UCSD-AML1 (cell line): ENCODE results near the gene PLCL2.

Experiments used
- DNase-seq: peaks from one replicate; lab custom pipeline; 2025; ENCODE audit not compliant: unreplicated experiment; lab: John Stamatoyannopoulos, UW

PLCL2 gene

DNA sequence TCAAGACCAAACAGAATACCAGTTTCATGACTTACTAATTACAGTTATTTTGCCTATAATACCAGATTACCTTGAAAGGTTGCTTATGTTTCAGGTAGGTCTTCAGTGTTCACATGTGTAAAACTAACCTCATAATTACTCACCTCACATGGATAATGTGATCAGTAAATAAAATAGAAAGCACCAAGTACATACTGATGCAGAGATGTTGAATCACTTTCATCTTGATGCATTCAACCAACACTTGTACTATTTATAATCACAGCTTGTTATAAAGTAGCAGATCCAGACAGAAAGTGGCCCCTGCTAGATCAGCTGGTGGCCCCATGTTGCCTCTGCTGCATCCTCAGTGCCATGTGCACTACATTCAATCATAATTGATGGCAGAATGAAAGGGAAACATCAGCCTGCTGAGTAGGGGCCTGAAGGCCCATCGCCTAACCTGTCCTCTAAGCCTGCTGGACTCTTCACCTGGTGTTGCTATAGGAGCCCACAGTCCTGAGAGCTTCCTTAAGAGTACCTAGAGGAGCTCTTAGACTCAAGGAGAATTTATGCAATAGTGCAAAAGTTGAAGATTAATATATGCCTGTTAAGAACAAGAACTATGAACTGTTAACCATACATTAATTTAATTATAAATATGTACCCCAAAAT is 154.3 kb downstream of the PLCL2 start:
- no peak for DNase-seq

DNA sequence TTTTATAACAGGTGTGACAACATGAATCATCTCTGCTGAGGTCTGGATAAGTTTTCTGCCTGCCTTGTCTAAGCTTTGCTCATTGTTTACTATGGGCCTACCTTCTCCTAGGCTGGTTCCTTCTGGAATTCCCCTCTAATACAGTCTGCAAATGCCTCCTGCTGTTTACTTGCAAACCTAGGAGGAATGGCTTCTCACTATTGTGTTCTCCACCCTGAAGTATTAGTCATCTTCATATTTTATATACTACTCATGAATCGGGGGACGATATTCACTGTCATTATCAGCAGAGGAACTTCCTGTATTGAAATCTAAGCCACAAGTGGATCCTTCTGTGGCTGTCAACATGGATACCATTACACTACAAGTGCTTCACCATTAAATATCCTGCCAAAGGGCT is 154.8 kb downstream of the PLCL2 start:
- DNase-seq: no peak

DNA sequence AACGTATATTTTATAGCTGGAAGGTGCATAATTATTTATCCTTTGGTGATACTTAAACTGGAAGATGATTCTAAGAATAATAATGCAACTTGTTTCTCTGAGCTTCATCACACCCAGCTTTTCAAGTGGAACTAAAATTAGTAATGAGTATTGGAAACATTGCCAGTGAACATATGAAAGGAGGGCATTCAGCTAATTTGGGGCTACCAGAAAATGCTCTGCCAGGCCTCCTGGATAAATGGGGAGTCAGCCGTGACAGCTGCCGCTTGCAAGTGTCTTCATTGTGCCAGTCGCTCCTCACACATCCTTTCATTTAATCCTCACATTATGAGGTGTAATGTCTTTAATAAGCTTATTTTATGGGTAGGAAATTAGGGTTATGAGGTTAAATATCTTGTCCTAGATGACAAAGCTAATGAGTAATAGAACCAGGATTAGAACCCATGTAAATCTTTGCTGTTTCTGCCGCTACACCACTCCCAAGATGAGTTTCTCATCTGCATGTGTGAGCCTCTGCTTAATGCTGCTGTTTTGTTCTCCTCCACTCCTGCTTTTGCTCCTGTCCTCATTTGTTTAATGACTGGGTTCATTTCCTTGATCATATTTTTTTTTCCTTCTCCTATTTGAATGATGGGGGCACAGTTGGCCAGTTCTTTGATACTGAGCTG is 155.7 kb downstream of the PLCL2 start:
- DNase-seq: no peak

DNA sequence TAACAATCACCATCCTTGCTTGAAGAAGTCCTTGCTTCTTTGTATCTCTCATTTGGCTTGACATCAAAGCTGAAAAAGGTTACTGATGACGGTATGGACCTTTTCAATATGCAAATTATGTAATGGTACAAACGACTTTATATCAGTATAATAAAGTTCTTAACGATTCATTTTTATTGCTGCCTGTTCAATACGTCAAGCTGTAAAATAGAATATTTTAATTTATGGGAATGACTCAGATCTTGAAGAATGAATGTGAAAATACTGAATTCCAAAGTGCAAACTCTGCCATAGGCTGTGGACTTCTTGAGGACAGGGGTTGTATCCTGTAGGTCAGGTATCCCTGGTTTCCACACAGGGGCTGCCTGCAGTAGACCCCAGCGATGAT is 156.2 kb downstream of the PLCL2 start:
- no peak for DNase-seq

DNA sequence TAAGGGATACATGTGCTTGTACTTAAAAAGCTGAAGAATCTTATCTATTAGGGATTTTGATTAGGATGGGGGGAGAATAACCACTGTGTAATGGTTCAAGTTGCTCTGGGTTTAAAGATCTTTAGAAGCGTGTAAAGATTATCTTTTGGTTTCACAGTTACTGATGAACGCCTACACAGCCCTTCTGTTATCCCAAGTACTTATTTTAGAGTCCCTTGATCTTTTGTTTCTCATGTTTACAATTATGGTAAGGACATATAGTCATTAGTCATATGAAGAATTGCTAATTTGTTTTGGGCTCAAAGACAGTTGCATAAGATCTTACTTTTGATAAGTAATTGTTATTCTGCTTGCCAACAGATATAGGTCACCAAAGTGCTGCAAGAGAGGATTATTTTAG is 160.1 kb downstream of the PLCL2 start:
- no peak for DNase-seq

DNA sequence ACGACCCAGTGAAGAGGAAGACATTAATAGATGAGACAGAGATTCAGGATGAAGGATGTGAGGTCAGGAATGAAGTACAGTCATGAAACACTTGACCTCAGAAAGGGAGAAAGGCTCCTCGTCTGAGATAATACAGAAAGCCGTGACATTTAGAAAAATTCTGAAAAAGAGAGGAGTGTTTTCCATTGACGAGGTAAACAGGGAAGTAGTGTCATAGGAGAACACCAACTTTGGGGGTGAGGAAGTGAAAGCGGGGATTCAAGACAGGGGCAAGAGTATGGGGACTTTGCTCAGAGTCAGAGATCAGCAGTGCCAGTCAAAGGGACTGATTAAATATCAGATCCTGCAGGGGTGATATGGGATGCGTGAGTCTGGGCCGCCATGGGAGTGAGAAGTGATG is 160.9 kb downstream of the PLCL2 start:
- DNase-seq: no peak

DNA sequence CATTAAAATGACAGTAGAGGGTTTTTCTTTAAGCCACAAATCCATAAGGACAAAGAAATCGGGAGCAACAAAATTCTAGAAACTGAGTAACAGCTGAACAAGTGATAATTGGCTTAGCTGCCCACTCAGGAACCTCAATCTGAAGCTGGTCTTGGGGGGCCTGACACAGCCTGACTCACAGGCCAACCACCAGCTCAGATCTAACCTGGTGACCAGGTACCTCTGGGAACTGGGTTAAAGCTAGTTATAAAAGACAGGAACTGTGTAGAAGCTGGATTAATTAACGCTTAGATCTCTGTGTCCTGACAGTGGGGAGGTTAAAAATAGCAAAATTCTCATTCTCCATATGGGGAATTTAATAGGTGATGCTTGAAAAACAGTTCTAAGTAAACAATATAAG is 161.9 kb downstream of the PLCL2 start:
- DNase-seq: no peak

DNA sequence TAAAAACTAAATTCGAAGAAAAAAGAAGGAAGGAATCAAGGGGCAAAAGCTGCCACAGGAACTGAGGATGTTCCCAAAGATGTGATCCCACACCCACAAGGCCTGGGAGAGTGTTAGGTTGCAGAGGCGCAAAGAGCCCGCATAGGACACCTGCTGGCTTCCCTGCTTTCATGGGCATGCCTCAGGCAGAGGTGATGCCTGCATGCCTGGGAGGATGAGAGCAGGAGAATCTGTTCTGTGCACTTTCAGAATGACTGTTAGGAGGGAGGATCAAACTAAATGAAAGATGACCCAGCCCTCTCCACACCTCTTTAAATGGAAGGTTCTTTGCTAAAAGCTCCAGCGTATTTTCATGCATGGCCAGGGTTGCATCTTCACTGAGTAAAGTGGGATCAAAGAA is 162.4 kb downstream of the PLCL2 start:
- no peak for DNase-seq

DNA sequence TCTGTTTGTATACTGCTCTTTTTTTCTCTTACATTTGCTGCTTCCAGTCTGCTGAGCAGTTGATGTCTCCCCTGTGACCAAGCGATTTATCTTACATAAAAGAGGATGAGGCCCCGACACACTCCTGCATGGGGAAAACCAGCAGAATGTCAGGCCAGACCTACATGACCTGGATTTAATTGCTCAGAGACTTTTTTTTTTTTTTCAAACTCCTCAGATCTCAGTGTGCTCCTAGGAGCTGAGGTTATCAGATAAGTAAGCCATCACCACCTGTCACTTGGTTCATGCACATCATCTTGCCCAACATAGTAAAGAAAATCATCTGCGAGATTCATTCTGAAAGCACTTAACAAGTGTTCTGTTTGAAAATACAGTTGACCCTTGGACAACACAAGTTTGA is 163.1 kb downstream of the PLCL2 start:
- DNase-seq: no peak

DNA sequence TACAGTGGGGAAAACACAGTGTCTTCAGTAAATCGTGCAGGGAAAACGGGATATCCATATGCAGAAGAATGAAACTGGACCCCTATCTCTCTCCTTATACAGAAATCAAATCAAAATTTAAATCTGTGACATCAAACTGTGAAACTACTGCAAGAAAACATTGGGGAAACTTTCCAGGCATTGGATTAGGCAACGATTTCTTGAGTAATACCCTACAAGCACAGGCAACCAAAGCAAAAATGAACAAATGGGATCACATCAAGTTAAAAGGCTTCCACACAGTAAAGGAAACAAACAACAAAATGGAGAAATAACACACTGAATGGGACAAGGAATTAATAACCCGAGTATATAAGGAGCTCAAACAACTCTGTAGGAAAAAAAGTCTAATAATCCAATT is 165.3 kb downstream of the PLCL2 start:
- no peak for DNase-seq

DNA sequence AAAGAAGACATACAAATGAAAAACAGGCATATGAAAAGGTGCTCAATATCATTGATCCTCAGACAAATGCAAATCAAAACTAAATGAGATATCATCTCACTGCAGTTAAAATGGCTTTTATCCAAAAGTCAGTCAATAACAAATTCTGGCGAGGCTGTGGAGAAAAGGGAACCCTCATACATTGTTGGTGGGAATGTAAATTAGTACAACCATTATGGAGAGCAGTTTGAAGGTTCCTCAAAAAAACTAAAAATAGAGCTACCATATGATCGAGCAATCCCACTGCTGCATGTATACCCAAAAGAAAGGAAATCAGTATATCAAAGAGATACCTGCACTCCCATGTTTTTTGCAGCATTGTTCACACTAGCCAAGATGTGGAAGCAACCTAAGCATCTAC is 165.8 kb downstream of the PLCL2 start:
- DNase-seq: no peak

DNA sequence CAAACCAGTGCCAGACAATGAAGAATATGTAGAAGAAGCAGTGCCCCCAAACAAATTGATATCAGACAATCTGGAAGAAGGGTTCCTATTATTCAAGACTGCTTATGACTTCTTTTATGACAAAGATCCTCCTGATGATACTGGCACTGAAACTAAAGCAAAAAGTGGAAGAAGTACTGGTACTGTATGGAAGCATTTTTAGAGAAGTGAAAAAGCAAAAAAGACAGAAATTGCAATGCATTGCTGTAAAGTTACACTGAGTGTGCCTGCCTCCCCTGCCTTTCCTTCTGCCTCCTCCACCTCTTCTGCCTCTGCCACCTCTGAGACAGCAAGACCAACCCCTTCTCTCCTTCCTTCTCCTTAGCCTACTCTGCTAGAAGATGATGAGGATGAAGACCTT is 167.6 kb downstream of the PLCL2 start:
- DNase-seq: no peak

DNA sequence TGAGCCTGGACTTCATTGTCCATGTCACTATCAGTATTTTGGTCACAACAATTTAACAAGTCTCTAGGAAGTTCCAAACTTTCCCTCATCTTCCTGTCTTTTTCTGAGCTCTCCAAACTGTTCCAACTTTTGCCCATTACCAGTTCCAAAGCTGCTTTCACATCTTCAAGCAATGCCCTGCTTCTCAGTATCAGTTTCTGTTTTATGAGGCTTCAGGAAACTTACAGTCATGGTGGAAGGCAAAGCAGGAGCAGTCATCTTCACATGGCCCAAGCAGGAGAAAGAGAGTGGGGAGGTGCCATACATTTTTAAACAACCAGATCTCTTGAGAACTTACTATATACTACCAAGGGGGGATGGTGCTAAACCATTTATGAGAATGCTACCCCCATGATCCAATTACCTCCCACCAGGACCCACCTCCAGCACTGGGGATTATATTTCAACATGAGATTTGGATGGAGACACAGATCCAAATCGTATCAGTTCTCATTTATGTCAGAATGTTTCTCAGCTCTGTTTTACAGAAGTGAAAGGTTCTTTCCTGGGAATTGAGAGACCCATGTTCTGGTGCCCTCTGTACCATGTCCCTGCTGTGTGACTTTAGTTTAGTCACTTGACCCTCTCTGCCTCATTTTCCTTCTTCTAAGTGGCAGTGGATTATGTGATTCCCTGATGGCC is 169.7 kb downstream of the PLCL2 start:
- no peak for DNase-seq

DNA sequence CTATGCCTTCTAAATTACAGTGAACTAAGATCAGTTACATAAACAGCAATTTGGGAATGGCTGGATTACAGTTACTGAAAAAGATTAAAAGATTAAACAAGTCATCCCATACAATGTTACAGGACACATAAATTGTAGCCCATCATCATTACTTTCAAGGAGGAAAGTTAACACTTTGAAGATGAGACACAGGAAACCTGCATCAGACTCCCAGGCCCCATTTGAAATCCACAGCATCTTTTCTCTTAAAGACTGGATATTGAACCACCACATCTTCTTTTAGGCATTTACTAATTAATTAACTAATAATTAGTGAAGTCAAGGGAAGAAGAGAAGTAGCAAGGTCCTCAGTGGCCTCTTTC is 170.2 kb downstream of the PLCL2 start:
- DNase-seq: no peak

DNA sequence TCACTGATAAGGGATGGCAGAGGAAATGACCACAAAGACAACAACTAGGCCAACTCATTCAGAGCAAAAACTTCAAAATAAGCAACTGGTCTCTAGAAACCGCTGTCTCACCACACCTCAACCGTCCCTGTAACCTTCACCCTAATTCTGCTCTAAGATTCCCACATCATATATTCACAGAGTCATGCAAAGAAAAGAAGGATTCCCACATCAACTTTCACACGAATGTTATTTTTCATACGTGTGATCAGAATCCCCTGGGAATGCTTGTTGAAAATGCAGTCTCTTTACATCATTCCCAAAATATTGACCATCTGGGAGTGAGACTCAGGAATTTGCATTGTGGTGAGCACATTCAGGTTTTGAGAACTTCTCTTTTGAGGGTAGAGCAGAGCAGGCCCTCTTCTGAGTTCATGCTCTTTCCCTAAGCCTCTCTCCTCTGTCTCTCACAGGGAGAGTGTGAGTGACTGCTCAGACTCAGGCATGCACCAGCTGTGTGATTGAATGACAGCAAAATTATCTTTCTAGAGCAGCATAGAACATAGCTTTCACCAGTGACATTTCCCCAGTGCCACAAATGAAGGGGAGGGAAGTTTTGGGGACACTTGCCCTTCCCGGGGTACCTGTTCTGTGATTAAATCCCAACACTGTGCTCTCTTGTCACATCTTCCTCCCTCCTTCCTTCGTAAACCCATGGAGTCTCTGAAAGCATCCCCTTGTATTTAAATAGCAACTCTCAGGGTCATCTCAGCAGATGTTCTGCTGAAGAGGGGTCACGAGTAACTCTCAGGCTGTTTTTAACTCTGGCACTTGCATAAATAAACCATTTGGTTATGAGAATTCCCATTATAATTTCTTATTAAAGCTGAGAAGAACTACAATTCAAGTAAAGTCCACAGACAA is 170.9 kb downstream of the PLCL2 start:
- DNase-seq: no peak

DNA sequence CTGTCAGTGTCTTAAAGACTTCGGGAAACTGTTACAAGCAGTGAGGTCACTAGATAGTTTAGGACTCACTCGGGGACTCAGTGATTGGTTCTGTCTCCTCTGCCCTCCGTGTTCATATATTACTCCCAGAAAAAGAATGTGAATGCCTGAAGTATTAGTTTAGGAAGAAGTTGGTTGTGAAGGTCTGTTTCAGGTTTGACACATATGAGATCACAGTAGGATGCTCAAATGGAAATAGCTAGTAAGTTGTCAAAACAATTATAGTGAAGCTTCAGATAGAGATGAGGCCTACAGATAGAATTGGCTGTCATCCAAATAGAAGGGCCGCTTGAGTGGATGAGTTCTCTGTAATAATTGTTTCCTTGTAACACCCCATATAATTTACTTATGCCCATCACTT is 172.6 kb downstream of the PLCL2 start:
- DNase-seq: no peak

DNA sequence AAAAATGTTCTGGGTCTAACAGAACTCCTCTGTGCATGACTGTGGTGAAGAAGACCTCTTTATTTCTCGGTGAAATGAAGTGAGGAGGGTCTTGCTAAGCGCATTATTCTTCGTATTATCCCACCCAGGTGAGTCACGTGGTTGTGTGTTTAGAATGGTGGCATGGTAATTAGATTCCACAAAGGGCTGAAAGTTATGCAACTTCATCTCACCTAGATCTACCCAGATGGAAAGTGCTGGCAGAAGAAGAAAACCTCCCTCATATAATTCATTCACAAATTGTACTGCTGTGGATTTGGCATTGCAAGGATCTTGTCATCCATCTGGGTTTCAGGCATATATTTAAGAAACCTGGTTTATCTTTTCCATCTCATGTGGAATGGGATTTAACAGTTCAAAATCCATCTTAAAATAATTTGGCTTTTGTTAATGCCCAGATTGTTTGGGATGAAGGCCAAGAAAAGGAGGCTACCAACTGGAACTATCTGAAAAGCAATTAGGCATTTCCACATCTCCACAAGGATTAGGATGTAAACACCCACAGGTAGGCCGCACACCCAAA is 175.3 kb downstream of the PLCL2 start:
- DNase-seq: no peak

DNA sequence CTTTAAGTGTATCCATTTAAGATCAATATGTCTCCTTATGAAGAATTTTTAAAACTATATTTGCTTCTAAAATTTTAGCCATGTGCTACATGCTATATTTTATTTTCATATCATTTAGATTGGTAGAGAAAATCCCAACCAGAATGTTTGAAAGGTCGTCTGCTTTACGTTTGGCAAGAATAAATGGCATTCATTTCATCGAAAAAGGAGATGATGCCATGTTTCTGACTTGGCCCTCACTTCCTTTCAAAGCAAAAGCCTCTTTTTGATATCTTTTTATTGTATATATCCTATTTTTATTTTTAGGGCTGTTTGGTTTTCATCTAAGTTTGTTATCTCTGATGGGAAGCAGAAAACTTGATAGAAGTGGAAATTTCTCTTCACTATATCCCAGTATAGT is 176.2 kb downstream of the PLCL2 start:
- DNase-seq: no peak

DNA sequence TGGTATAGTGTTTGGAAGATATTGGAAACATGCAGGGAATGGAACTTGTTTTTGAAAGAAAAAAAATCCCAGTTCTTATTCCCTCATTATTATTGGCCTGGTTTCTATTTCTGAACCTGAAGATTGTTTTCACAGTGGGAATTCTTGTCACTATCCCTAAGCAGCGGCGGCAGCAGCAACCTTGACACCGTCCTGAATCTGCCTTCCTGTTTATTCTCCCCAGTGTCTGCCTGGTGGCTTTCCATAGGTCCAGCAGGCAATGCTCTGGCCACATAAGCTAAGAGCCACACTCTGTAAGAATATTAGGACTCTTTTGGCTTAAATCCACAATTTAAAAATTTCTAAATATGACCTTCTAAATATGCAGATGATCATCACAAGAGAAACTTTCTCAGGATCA is 178.0 kb downstream of the PLCL2 start:
- DNase-seq: no peak

DNA sequence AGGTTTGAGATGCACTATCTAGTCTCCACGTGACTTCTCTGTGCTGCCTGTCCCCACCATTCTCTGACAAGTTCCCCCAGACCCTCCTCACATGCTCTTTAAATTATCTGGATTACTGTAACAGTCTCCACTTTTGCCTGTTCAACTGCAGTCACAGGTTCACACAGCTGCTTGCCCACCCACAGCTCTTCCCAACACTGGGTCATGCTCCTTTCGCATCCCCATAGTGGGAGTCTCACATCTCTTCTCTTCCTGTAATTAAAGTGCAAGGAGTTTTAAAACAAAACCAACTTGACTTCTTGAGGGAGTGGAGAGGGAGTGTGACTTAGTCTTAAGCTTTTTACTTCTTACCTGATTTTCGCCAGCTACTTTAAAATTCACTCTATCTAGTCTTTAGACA is 178.8 kb downstream of the PLCL2 start:
- DNase-seq: no peak

DNA sequence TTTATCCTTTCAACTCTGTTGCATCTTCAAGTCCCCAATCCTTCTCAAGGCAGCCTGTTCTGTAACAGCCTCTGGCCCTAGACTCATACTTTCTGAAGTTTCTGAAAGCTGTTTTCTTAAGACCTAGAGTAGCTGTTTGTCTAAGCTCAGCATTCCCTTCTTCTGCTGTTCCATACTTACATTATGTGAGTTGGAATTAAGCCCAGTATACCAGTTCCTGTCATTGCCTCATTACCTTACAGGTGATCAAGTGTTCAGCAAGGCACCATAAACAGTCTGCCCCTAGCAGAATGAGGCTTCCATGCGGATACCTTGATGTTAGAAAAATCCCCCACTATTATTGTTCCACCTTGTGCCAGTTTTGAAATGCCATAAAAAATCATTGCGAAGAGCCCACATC is 180.6 kb downstream of the PLCL2 start:
- DNase-seq: no peak
